Smooth muscle cell (in vitro differentiated cells): ENCODE measurements around the gene CALML6. TPM values are rescaled to one million over a fixed set of nuclear protein-coding genes. Genes with fewer than 3 reads are reported as not detected.

Source experiments
- DNase-seq: peaks from one replicate; lab custom pipeline; 2025; ENCODE audit not compliant: unreplicated experiment; lab: John Stamatoyannopoulos, UW
- H2AFZ ChIP-seq: fragments of 200-600 bp; sonication (generic); 2 replicates; pipeline ENCODE4 v1.6.0; 2016; ENCODE audit warnings: antibody characterized with exemption, low read depth, mild to moderate bottlenecking
- H3F3A ChIP-seq: fragments of 200-600 bp; sonication (generic); 2 replicates; pipeline ENCODE4 v1.6.0; 2017; ENCODE audit warnings: antibody characterized with exemption, low read depth
- H3K27ac ChIP-seq: fragments of 200-600 bp; sonication (generic); 2 replicates; pipeline ENCODE4 v1.5.1; 2016; ENCODE audit warnings: low read depth, mild to moderate bottlenecking
- H3K27me3 ChIP-seq: fragments of 200-600 bp; sonication (generic); 2 replicates; pipeline ENCODE4 v1.6.1; 2016; ENCODE audit warnings: low read depth, mild to moderate bottlenecking
- H3K36me3 ChIP-seq: fragments of 200-600 bp; sonication (generic); 2 replicates; pipeline ENCODE4 v1.5.1; 2016; ENCODE audit warnings: low read depth
- H3K4me1 ChIP-seq: fragments of 200-600 bp; sonication (generic); 2 replicates; pipeline ENCODE4 v1.5.1; 2016; ENCODE audit warnings: low read depth
- H3K4me2 ChIP-seq: fragments of 200-600 bp; sonication (generic); 2 replicates; pipeline ENCODE4 v1.6.0; 2016; ENCODE audit warnings: mild to moderate bottlenecking
- H3K4me3 ChIP-seq: fragments of 200-600 bp; sonication (generic); 2 replicates; pipeline ENCODE4 v1.5.1; 2016; ENCODE audit warnings: mild to moderate bottlenecking
- H3K79me2 ChIP-seq: fragments of 200-600 bp; sonication (generic); 2 replicates; pipeline ENCODE4 v1.6.0; 2016; ENCODE audit warnings: low read depth, mild to moderate bottlenecking
- H3K9ac ChIP-seq: fragments of 200-600 bp; sonication (generic); 2 replicates; pipeline ENCODE4 v1.6.0; 2016; ENCODE audit warnings: low read depth
- H3K9me3 ChIP-seq: fragments of 200-600 bp; sonication (generic); replicated peaks from 2 replicates; pipeline ENCODE4 v1.5.1; 2016; ENCODE audit warnings: low read depth
- H4K20me1 ChIP-seq: fragments of 200-600 bp; sonication (generic); 2 replicates; pipeline ENCODE4 v1.6.0; 2016; ENCODE audit warnings: low read depth
- WGBS: methylation state at CpG from one replicate; pipeline ENCODE4 v1.1.7; 2016; ENCODE audit warnings: low lambda C conversion rate; 5-methylcytosine and 5-hydroxymethylcytosine counted together
- polyA plus RNA-seq: library from polyadenylated mRNA; unstranded; fragments of >200 nt; fragmentation: Nextera tagmentation; extraction: Ambion mirVana; gene quantifications from 2 replicates; pipeline ENCODE4 v1.2.1, GENCODE V29; 2016
- total RNA-seq: library from RNA; depleted of rRNA; stranded (reverse); fragments of >200 nt; gene quantifications from 2 replicates; pipeline ENCODE4 v1.2.3, GENCODE V29; 2014
- TF ChIP-seq, protein P1 (sequence below): fragments of 200-600 bp; sonication (generic); IDR thresholded peaks from 2 replicates; pipeline ENCODE4 v1.5.1; 2017; ENCODE audit warnings: borderline replicate concordance, mild to moderate bottlenecking, antibody characterized with exemption; ENCODE audit not compliant: insufficient read depth, poor library complexity, severe bottlenecking

The CALML6 gene
- total and polyA plus RNA-seq, 2 experiments from 2014 or later, result 0.18 to 1.3 TPM

- Histone ChIP-seq H3K4me1 (no peaks in the 10 kb centered on the region), H3K4me3 (no peak overlapping the region), H2AFZ (no peak overlapping the region), H3K27me3 (no peaks in the 10 kb centered on the region), H4K20me1 (no peaks in the 10 kb centered on the region), H3K27ac (no peak overlapping the region), H3F3A (no peaks in the 10 kb centered on the region), H3K9ac (no peak overlapping the region), H3K4me2 (no peak overlapping the region), H3K79me2 (no peaks in the 10 kb centered on the region), H3K36me3 (no peaks in the 10 kb centered on the region), H3K9me3 (no peaks in the 10 kb centered on the region)
- WGBS, result 86% methylated on average over 38 of the region's 38 CpGs
- TF ChIP-seq, protein P1, sequence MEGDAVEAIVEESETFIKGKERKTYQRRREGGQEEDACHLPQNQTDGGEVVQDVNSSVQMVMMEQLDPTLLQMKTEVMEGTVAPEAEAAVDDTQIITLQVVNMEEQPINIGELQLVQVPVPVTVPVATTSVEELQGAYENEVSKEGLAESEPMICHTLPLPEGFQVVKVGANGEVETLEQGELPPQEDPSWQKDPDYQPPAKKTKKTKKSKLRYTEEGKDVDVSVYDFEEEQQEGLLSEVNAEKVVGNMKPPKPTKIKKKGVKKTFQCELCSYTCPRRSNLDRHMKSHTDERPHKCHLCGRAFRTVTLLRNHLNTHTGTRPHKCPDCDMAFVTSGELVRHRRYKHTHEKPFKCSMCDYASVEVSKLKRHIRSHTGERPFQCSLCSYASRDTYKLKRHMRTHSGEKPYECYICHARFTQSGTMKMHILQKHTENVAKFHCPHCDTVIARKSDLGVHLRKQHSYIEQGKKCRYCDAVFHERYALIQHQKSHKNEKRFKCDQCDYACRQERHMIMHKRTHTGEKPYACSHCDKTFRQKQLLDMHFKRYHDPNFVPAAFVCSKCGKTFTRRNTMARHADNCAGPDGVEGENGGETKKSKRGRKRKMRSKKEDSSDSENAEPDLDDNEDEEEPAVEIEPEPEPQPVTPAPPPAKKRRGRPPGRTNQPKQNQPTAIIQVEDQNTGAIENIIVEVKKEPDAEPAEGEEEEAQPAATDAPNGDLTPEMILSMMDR, result no peak
- DNase-seq, result no peak
These were observed 51.1 kb downstream of the CALML6 start for GRCh38 chr1:1966071-1966740.

Other genes with a start within 250 kb of the CALML6 start
- gene SLC35E2B, start 222.5 kb upstream of the CALML6 start, total RNA-seq, result 24.2 and 32.4 TPM in 2 replicates
- gene SLC35E2B, start 222.5 kb upstream of the CALML6 start, polyA plus RNA-seq, result 19.7 and 22.6 TPM in 2 replicates
- gene CDK11A, start 190.9 kb upstream of the CALML6 start, total RNA-seq, result 9.0 and 20.9 TPM in 2 replicates
- gene CDK11A, start 190.9 kb upstream of the CALML6 start, polyA plus RNA-seq, result 19.8 and 31.2 TPM in 2 replicates
- gene NADK, start 136.8 kb upstream of the CALML6 start, total RNA-seq, result 27.2 and 32.7 TPM in 2 replicates
- 37.8 and 39.0 TPM in 2 replicates for gene NADK, start 136.8 kb upstream of the CALML6 start, polyA plus RNA-seq
- gene GNB1, start 24.2 kb upstream of the CALML6 start, total RNA-seq, result 188 and 208 TPM in 2 replicates
- 265 and 293 TPM in 2 replicates for gene GNB1, start 24.2 kb upstream of the CALML6 start, polyA plus RNA-seq
- 0.18 and 0.45 TPM in 2 replicates for gene TMEM52, start 4.0 kb downstream of the CALML6 start, total RNA-seq
- gene TMEM52, start 4.0 kb downstream of the CALML6 start, polyA plus RNA-seq, result 1.7 and 7.4 TPM in 2 replicates
- gene CFAP74, start 88.5 kb downstream of the CALML6 start, total RNA-seq, result 0.09 TPM in 1 of 2 replicates, not detected in the other
- gene CFAP74, start 88.5 kb downstream of the CALML6 start, polyA plus RNA-seq, result not detected in 2 replicates
- gene GABRD, start 104.1 kb downstream of the CALML6 start, total RNA-seq, result not detected in 2 replicates
- not detected in 2 replicates for gene GABRD, start 104.1 kb downstream of the CALML6 start, polyA plus RNA-seq
- 5.8 and 22.4 TPM in 2 replicates for gene PRKCZ, start 135.2 kb downstream of the CALML6 start, total RNA-seq
- gene PRKCZ, start 135.2 kb downstream of the CALML6 start, polyA plus RNA-seq, result 10.3 and 21.3 TPM in 2 replicates